ENCODE data around the gene SAMMSON. TPM values are rescaled to one million over a fixed set of nuclear protein-coding genes. Genes with fewer than 3 reads are reported as not detected.

SAMMSON gene
- total RNA-seq, 1 donor from 2014 or later, result not detected

DNA sequence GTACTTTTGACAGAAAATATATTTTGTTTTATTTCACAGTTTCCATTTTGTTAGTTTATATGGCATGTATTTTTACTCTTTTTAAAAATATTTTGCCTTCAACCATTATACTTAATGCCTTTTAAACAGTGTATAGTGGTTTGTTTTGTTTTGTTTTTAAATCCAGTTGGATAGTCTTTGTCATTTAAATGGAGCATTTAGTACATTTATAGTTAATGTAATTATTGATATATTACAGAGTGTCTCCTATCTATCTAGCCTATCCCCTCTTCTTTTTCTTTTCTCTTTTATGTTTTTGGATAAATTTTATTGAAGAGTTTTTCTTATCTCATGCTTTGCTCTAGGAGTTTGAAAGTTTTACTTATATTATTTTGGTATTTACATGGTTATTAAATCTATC lies 3.6 kb downstream of the SAMMSON start:
- DNase-seq (ENCODE audit: low spot score), result no peak
- no peaks in the 10 kb centered on the region for H3K9me3 Mint-ChIP-seq (ENCODE audit: unreplicated experiment)
- TF ChIP-seq, protein P1, sequence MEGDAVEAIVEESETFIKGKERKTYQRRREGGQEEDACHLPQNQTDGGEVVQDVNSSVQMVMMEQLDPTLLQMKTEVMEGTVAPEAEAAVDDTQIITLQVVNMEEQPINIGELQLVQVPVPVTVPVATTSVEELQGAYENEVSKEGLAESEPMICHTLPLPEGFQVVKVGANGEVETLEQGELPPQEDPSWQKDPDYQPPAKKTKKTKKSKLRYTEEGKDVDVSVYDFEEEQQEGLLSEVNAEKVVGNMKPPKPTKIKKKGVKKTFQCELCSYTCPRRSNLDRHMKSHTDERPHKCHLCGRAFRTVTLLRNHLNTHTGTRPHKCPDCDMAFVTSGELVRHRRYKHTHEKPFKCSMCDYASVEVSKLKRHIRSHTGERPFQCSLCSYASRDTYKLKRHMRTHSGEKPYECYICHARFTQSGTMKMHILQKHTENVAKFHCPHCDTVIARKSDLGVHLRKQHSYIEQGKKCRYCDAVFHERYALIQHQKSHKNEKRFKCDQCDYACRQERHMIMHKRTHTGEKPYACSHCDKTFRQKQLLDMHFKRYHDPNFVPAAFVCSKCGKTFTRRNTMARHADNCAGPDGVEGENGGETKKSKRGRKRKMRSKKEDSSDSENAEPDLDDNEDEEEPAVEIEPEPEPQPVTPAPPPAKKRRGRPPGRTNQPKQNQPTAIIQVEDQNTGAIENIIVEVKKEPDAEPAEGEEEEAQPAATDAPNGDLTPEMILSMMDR (IDR thresholded peaks at IDR 0.05; ENCODE audit: unreplicated experiment), result no peak
- no peak overlapping the region for H3K27ac Mint-ChIP-seq (ENCODE audit: unreplicated experiment)
- peaks cover 14% of the 10 kb centered on the region for H3K4me1 Mint-ChIP-seq (ENCODE audit: unreplicated experiment)
- no peaks in the 10 kb centered on the region for H3K36me3 Mint-ChIP-seq (ENCODE audit: low read depth, unreplicated experiment)
- H3K4me3 Mint-ChIP-seq (ENCODE audit: unreplicated experiment), result no peak overlapping the region
- no peaks in the 10 kb centered on the region for H3K27me3 Mint-ChIP-seq (ENCODE audit: unreplicated experiment)

DNA sequence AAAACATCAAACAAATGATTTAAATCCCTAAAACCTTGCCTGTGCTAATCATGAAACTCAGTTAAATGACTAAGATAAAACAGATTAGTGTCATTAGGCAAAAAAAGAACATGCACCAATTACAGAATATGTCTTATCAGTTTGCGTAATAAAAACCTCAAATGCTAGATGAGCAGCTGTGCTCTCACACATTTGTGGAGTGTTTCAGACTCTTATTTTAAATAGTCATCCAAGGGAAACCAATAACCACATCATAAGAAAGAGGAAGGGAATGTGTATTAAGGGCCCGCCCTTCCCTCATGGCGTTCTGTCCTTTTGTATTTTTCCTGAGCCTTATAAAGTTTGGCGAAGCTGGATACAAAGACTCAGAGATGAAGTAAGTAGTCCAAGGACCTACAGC lies 6.6 kb downstream of the SAMMSON start:
- TF ChIP-seq, protein P1 (IDR thresholded peaks at IDR 0.05; ENCODE audit: unreplicated experiment), result no peak
- no peak overlapping the region for H3K27ac Mint-ChIP-seq (ENCODE audit: unreplicated experiment)
- H3K4me1 Mint-ChIP-seq (ENCODE audit: unreplicated experiment), result peaks cover 1% of the 10 kb centered on the region
- H3K9me3 Mint-ChIP-seq (ENCODE audit: unreplicated experiment), result no peaks in the 10 kb centered on the region
- H3K36me3 Mint-ChIP-seq (ENCODE audit: low read depth, unreplicated experiment), result no peaks in the 10 kb centered on the region
- no peak for DNase-seq (ENCODE audit: low spot score)
- H3K27me3 Mint-ChIP-seq (ENCODE audit: unreplicated experiment), result no peaks in the 10 kb centered on the region
- H3K4me3 Mint-ChIP-seq (ENCODE audit: unreplicated experiment), result no peak overlapping the region

DNA sequence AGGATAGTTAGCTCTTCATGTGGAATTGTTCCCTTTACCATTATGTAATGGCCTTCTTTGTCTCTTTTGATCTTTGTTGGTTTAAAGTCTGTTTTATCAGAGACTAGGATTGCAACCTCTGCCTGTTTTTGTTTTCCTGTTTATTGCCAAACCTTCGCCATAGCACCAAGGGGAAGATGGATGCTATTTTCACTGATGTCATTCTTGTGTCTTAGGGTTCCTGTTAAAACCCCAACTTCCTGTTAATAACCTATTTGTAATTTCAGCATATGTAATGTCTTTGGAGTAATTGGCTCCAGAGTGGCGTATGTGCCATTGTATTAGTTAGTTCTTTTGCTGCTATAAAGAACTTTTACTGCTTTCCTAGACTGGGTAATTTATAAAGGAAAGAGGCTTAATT lies 10.8 kb downstream of the SAMMSON start:
- H3K27me3 Mint-ChIP-seq (ENCODE audit: unreplicated experiment), result no peaks in the 10 kb centered on the region
- H3K4me1 Mint-ChIP-seq (ENCODE audit: unreplicated experiment), result no peaks in the 10 kb centered on the region
- TF ChIP-seq, protein P1 (IDR thresholded peaks at IDR 0.05; ENCODE audit: unreplicated experiment), result no peak
- H3K9me3 Mint-ChIP-seq (ENCODE audit: unreplicated experiment), result no peaks in the 10 kb centered on the region
- no peak for DNase-seq (ENCODE audit: low spot score)
- no peak overlapping the region for H3K4me3 Mint-ChIP-seq (ENCODE audit: unreplicated experiment)
- H3K36me3 Mint-ChIP-seq (ENCODE audit: low read depth, unreplicated experiment), result no peaks in the 10 kb centered on the region
- H3K27ac Mint-ChIP-seq (ENCODE audit: unreplicated experiment), result no peak overlapping the region

DNA sequence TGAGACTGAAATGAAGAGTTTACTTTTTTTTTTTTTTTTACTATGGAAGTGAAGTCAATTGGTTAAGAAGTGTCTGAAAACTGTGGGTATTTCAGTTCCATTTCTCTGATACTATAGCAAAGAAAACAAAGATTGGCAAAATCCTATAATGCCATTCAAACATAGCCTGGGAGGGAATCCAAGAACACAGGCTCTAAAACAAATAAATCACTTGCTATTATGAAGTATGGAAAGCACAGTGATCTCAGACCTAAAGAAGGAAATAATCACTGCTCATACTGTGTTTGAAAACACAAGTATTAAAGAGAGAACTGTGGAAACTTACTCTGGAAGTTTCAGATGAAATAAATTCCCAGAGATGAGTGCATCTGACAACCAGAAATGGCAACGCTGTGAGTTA lies 12.0 kb downstream of the SAMMSON start:
- no peaks in the 10 kb centered on the region for H3K4me1 Mint-ChIP-seq (ENCODE audit: unreplicated experiment)
- no peaks in the 10 kb centered on the region for H3K36me3 Mint-ChIP-seq (ENCODE audit: low read depth, unreplicated experiment)
- H3K27ac Mint-ChIP-seq (ENCODE audit: unreplicated experiment), result no peak overlapping the region
- no peak for DNase-seq (ENCODE audit: low spot score)
- TF ChIP-seq, protein P1 (IDR thresholded peaks at IDR 0.05; ENCODE audit: unreplicated experiment), result no peak
- H3K4me3 Mint-ChIP-seq (ENCODE audit: unreplicated experiment), result no peak overlapping the region
- H3K27me3 Mint-ChIP-seq (ENCODE audit: unreplicated experiment), result no peaks in the 10 kb centered on the region
- H3K9me3 Mint-ChIP-seq (ENCODE audit: unreplicated experiment), result no peaks in the 10 kb centered on the region

DNA sequence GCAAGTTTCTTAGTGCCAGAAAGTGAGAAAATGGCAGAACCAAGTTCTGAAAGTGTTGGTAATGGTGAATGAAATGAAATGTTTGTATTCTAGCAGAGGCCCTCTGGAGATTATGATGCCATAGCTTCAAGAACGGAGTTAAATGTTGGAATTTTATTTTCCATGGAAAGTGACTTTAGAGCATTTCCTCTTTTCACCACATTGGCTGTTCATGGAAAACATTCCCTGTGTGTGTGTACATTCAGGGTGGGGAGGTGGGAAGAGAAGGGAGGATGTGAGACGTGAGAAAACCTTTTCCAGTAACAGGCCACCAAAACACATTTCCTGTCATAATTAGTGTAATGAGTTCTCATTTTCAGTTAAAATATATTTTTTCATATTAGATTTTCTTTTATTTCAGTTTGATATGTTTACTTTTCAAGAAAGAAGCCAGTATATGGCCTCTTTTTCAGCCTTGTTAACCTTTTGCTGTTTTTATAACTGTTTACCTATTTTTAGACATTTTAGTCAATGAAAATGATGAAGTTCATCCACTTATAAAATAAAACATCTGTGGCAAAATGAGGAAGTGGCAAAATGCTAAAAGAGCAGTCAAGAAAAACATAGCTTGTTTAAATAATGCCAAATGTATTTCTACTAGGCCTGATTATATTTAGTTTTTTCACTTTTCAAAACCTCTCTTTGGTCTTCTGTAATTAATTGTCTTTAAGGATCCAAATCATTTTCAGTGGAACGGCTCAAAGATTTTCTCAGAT lies 21.6 kb downstream of the SAMMSON start:
- H3K27ac Mint-ChIP-seq (ENCODE audit: unreplicated experiment), result no peak overlapping the region
- TF ChIP-seq, protein P1 (IDR thresholded peaks at IDR 0.05; ENCODE audit: unreplicated experiment), result no peak
- DNase-seq (ENCODE audit: low spot score), result no peak
- no peaks in the 10 kb centered on the region for H3K9me3 Mint-ChIP-seq (ENCODE audit: unreplicated experiment)
- H3K4me3 Mint-ChIP-seq (ENCODE audit: unreplicated experiment), result no peak overlapping the region
- peaks cover 3% of the 10 kb centered on the region for H3K4me1 Mint-ChIP-seq (ENCODE audit: unreplicated experiment)
- H3K36me3 Mint-ChIP-seq (ENCODE audit: low read depth, unreplicated experiment), result no peaks in the 10 kb centered on the region
- H3K27me3 Mint-ChIP-seq (ENCODE audit: unreplicated experiment), result no peaks in the 10 kb centered on the region
